HepG2 (cell line): ENCODE measurements around the gene RRBP1. TPM values are rescaled to one million over a fixed set of nuclear protein-coding genes. Genes with fewer than 3 reads are reported as not detected.
A peak's percentile ranks its signal among the peaks of the same experiment; 100 is the strongest.

Experiments
- ARID2 ChIP-seq: sonication (generic); formaldehyde crosslinking; IDR thresholded peaks from 2 replicates; pipeline ENCODE4 v1.8.1; 2022; ENCODE audit warnings: mild to moderate bottlenecking, missing genetic modification reagents, borderline replicate concordance
- MTA1 ChIP-seq: sonication (generic); formaldehyde crosslinking; IDR thresholded peaks from 2 replicates; pipeline ENCODE4 v1.4.0; 2020; ENCODE audit warnings: missing genetic modification reagents, mild to moderate bottlenecking, borderline replicate concordance
- PRDM15 ChIP-seq: sonication (generic); formaldehyde crosslinking; IDR thresholded peaks from 2 replicates; pipeline ENCODE4 v1.4.0; 2020; ENCODE audit warnings: missing genetic modification reagents
- SCMH1 ChIP-seq: sonication (generic); formaldehyde crosslinking; IDR thresholded peaks from 2 replicates; pipeline ENCODE4 v1.9.0; 2021; ENCODE audit warnings: missing genetic modification reagents, mild to moderate bottlenecking, borderline replicate concordance
- SNAPC2 ChIP-seq: sonication (generic); formaldehyde crosslinking; IDR thresholded peaks from 2 replicates; pipeline ENCODE4 v1.8.1; 2022; ENCODE audit warnings: mild to moderate bottlenecking, missing genetic modification reagents
- TBX3 ChIP-seq: fragments of 450-650 bp; IDR thresholded peaks from 2 replicates; pipeline ENCODE4 v1.6.1; 2017; ENCODE audit warnings: antibody characterized with exemption, mild to moderate bottlenecking, inconsistent platforms, borderline replicate concordance
- ZHX2 ChIP-seq, 2 experiments: sonication (generic) in 1 of 2; formaldehyde crosslinking in 1 of 2; IDR thresholded peaks; 2 replicates each; pipeline versions ENCODE4 v1.6.1 to v1.9.0; 2014 to 2022; ENCODE audit warnings: antibody characterized with exemption in 1 of 2, borderline replicate concordance in 1 of 2, inconsistent platforms in 1 of 2, low read depth in 1 of 2, missing genetic modification reagents in 1 of 2
- ZNF234 ChIP-seq: sonication (generic); formaldehyde crosslinking; conservative IDR thresholded peaks from 2 replicates; pipeline ENCODE4 v1.5.1; 2020; ENCODE audit warnings: mild to moderate bottlenecking, missing genetic modification reagents
- ZNF326 ChIP-seq: sonication (generic); formaldehyde crosslinking; IDR thresholded peaks from 2 replicates; pipeline ENCODE4 v1.4.0; 2020; ENCODE audit warnings: missing genetic modification reagents, borderline replicate concordance
- ZNF800 ChIP-seq: sonication (generic); formaldehyde crosslinking; IDR thresholded peaks from 2 replicates; pipeline ENCODE4 v1.4.0; 2020; ENCODE audit warnings: missing genetic modification reagents
- ZSCAN12 ChIP-seq: sonication (generic); formaldehyde crosslinking; IDR thresholded peaks from 2 replicates; pipeline ENCODE4 v1.9.0; 2021; ENCODE audit warnings: mild to moderate bottlenecking, missing genetic modification reagents
- polyA plus RNA-seq, 8 experiments: library from polyadenylated mRNA; depleted of rRNA in 3 of 8; stranded (reverse) in 7 of 8; unstranded in 1 of 8; fragments of >200 nt; fragmentation: Illumina TruSeq in 4 of 8; extraction: Trizol in 4 of 8; gene quantifications; 2 replicates each; pipeline versions ENCODE4 v1.2.1 to v1.2.3, GENCODE V29; 2011 to 2016; ENCODE audit warnings: low read depth in 4 of 8, missing spikeins in 1 of 8, mixed read lengths in 1 of 8; ENCODE audit not compliant: insufficient read depth in 1 of 8
- total RNA-seq, 5 experiments: library from RNA; depleted of rRNA; stranded (reverse); fragments of >200 nt; fragmentation: Illumina TruSeq; extraction: Trizol; gene quantifications; 2 replicates each; pipeline ENCODE4 v1.2.3, GENCODE V29; 2016; ENCODE audit warnings: low read depth in 1 of 5
- TF ChIP-seq, protein P1 (sequence below): sonication (generic); formaldehyde crosslinking; IDR thresholded peaks from 2 replicates; pipeline ENCODE4 v1.8.1; 2023; ENCODE audit warnings: missing genetic modification reagents, inconsistent platforms, borderline replicate concordance
- TF ChIP-seq, protein P2 (sequence below): IDR thresholded peaks from 2 replicates; pipeline ENCODE4 v1.6.1; 2016; ENCODE audit warnings: missing compliant biosample characterization, missing genetic modification reagents, borderline replicate concordance

The RRBP1 gene
- total and polyA plus RNA-seq, 2 of the 13 experiments (the other 11 are each of a cell fraction or from before 2014, with no cell fraction given), result 150 to 222 TPM

DNA sequence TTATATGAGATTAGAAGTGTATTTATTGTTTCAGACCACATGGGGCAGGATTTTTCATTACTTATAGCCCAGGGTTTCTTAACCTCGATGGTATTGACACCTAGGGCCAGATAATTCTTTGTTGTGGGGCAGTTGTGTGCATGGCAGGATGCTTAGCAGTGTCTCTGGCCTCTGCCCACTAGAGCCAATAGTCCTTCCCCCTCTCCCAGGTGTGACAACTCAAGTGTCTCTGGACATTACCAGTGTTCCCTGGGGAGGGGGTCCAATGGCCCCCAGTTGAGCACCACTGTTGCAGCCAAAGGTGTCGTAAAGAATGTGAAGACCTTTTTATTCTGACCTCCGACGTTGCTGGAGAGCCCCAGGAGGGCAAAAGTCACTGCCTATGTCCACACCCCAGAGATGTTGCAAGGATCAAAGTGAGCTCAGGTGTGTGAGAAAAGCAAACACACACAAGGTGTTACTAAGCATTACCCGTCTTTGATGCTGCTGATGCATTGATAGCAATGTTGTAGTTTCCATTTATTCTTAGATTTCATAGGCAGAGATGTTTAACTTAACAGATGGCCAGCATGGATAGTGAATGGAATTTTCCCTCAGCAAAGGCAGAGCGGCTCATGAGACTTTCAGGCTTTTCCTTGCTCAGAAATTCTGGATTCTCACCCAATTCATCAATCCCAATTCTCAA, 39.9 kb upstream of the RRBP1 start (continued):
- TF ChIP-seq, protein P1, sequence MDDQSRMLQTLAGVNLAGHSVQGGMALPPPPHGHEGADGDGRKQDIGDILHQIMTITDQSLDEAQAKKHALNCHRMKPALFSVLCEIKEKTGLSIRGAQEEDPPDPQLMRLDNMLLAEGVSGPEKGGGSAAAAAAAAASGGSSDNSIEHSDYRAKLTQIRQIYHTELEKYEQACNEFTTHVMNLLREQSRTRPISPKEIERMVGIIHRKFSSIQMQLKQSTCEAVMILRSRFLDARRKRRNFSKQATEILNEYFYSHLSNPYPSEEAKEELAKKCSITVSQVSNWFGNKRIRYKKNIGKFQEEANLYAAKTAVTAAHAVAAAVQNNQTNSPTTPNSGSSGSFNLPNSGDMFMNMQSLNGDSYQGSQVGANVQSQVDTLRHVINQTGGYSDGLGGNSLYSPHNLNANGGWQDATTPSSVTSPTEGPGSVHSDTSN (CRISPR knock-in tag), result no peak
- TF ChIP-seq ZNF326, result no peak
- no peak for TF ChIP-seq SCMH1 (CRISPR knock-in tag)
- TF ChIP-seq ZHX2 (IDR thresholded peaks at IDR 0.05; ENCODE audit: low read depth), result peak; percentile 80; the same call in 1 of the 2 replicates
- TF ChIP-seq ZHX2 (CRISPR knock-in tag; IDR thresholded peaks at IDR 0.05; ENCODE audit: borderline replicate concordance), result peak; percentile 98; the same call in 1 of the 2 replicates
- TF ChIP-seq, protein P2, sequence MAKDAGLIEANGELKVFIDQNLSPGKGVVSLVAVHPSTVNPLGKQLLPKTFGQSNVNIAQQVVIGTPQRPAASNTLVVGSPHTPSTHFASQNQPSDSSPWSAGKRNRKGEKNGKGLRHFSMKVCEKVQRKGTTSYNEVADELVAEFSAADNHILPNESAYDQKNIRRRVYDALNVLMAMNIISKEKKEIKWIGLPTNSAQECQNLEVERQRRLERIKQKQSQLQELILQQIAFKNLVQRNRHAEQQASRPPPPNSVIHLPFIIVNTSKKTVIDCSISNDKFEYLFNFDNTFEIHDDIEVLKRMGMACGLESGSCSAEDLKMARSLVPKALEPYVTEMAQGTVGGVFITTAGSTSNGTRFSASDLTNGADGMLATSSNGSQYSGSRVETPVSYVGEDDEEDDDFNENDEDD, result peak; percentile 74; the same call in 1 of the 2 replicates
- 0 out of 2 replicates have a peak, but pooled peaks have one; percentile 81 for TF ChIP-seq ZNF800
- TF ChIP-seq SNAPC2, result peak; percentile 95
- 0 out of 2 replicates have a peak, but pooled peaks have one; percentile 57 for TF ChIP-seq ARID2
- peak; percentile 100 for TF ChIP-seq TBX3
- no peak for TF ChIP-seq ZSCAN12 (CRISPR knock-in tag)
- peak; percentile 68; the same call in 1 of the 2 replicates for TF ChIP-seq PRDM15 (CRISPR knock-in tag)
- peak; percentile 95 for TF ChIP-seq MTA1 (CRISPR knock-in tag)
- TF ChIP-seq ZNF234 (CRISPR knock-in tag), result no peak
